ENCODE results near the gene ITGAE.

Gene ITGAE

DNA sequence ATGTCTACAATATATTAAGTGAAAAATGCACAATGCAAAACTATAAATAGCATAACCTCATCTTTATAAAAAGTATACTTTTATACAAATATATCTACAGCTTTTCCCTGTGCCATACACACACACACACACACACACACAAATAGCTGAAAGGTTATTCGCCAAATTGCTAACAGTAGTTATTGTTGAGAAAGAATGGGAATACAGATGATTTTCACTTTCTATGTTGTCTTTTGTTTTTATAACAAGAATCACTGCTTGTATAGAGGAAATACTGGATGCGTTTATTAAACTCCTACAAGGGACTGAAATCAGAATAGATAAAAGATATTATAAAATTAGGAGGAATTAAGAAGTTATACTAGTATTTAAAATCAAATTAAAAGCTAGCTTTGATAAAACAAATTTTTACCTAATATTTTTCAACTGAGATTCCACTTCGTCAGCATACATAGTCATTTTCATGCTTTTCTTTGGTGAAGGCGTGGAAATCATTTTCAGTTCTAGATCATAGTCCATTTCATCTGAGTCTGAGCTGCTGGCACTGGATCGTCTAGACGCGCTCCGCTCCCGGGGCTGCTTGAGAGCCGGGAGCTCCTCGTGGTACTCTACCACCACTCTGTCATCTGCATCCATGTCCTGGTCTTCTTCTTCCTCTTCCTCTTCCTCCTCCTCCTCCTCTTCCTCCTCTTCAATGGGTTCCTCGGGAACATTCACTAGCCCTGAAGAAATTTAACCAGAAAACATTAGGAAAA, 17.0 kb upstream of the ITGAE start:
- no peak for DNase-seq (ENCODE audit: low read depth)

DNA sequence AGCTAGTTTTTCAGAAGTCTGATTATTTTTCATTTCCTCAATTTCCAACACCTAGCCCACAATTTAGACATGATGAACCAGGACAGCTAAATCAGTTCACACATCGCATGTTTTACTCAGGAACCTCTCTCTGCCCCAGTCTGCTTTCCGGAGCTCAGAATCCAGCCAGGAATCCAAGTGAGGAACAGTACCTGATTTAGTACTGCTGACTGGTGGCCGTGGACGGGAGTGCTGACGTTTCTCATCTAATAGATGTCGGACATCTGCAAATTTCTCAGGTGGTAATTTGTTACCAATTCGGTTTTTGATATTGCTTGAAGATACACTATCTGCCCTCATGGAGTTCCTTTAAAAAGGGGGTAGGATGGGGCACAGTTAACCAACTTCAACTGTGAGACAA, 14.9 kb upstream of the ITGAE start:
- no peak for DNase-seq (ENCODE audit: low read depth)

DNA sequence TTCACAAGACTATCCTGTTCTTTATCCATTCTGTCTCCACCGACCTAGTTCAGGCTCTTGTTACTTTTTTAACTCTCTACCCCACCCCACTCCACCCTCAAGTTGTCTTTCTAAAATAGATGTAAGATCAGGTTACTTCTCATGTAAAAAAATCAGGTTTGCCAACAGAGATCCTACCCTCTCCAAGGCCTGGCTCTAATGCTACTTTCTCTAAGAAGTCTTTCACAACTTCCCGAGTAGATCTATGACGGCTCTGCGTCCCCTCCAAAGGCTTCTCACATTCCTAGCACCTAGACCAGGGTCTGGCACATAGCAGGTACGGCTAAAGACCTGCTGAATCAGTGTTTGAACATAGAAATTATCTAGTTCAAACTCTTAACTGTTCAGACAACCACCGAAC, 14.1 kb upstream of the ITGAE start:
- no peak for DNase-seq (ENCODE audit: low read depth)

DNA sequence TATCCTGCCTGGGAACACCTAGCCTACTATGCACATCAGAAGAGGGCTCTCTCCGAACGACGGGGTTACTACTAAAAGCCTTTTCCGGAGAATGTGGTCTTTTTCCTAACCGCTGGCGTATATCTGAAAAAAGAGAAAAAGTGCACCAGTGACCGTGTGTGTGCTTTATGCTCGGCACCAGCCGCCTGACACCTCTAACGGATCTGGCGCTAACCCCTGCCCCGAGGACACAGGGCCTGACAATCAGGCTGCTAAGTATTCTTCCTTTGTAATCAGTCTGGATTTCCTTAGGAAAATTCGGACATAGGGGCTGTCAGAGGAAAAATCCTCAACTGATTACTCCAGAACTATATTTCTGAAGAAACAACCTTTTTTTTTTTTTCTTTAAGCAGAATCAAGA, 13.4 kb upstream of the ITGAE start:
- no peak for DNase-seq (ENCODE audit: low read depth)

DNA sequence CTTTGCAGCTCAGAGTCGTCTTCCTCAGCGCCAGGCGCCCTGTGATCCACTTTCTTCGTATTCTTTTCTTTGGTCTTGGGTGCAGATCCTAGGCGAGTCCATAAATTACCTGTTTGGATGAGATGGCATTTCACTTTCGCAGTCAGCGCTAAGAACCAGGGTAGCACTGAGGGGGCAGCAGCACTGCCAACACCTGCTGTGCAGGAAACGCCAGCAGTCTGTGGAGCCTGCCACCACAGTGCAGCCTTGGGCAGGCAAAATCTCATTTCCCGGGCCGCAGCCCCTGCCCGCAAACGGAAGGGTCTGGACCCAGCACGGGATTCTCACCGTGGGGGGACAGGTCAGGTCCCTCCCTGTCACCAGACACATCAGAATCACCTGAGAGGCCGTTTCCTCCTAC, 12.2 kb upstream of the ITGAE start:
- no peak for DNase-seq (ENCODE audit: low read depth)

DNA sequence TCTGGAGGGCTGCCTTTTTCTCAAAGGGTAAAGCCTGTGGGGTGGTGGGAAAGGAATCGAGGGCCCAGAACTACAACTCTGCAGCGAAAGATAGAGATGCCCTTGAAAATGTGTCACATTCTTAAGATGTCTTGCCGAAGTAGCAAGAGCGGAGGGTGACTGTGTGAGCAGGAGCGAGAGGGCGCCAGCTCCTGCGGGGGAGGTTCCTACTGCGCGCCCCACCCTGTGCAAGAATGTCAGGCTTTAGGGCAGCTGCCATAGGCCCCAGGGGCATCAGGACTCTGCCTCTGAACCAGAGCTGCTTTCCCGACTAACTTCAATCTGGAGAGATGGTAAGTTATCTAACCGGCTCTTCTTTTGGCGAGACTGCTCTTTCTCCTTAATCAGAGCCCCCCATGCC, 11.8 kb upstream of the ITGAE start:
- no peak for DNase-seq (ENCODE audit: low read depth)

DNA sequence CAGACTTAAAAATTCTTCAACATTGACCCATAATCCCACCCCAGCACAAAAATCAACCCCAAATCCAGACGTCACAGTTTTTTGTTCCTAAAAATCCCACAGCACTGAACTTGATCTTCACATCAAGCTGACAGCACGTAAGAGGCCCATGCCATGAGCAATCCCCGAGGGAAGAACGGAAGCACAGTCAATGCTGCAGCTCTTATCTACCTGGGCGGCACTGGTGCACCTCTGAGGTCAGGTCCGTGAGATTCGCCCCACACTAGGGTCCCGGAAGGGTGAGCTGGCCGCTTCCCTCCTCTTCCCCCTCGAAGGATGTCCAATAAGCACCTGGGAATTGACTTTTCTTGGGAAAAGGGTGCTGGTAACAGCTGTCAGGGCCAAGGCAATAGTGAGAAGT, 11.3 kb upstream of the ITGAE start:
- DNase-seq (ENCODE audit: low read depth), result no peak

DNA sequence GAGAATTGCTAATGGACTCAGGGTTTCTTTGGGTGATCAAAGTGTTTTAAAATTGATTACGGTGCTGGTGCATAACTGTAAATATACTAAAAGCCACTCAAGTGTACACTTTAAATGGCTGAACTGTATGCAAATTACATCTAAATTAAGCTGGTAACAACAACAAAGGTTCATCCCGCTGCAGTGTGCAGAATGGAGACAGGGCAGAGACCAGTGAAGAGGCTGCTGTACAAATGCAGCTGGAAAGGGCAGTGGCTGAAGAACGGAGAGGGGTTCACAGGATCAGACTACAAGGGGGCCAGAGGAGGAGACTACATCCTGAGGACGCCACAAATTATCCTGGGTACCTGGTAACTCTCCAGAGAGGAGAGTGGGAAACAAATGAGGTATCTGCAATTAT, 9.0 kb upstream of the ITGAE start:
- DNase-seq (ENCODE audit: low read depth), result no peak

DNA sequence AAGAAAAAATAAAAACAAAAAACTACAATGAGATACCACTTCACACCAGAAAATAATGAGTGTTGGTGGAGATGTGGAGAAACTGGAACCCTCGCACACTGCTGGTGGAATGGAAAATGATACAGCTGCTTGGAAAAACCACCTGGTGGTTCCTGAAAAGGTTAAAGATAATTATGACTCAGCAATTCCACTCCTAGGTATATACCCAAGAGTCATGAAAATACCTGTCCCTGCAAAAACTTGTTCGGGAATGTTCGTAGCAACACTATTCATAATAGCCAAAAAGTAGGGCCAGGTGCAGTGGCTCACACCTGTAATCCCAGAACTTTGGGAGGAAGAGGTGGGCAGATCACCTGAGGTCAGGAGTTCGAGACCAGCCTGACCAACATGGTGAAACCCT, 8.1 kb upstream of the ITGAE start:
- DNase-seq (ENCODE audit: low read depth), result no peak

DNA sequence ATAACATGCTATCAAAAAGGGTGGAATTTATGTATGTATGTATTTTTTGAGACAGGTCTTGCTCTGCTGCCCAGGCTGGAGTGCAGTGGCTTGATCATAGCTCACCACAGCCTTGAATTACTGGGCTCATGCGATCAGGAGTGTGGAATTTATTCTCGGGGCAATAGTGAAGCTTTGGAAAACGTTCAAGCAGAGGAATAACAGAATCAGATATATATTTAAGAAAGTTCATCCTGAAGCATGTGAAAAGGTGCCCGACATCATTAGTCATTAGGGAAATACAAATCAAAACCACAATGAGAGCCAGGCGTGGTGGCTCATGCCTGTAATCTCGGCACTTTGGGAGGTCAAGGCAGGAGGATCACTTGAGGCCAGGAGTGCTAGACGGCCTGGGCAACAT, 7.7 kb upstream of the ITGAE start:
- DNase-seq (ENCODE audit: low read depth), result no peak

DNA sequence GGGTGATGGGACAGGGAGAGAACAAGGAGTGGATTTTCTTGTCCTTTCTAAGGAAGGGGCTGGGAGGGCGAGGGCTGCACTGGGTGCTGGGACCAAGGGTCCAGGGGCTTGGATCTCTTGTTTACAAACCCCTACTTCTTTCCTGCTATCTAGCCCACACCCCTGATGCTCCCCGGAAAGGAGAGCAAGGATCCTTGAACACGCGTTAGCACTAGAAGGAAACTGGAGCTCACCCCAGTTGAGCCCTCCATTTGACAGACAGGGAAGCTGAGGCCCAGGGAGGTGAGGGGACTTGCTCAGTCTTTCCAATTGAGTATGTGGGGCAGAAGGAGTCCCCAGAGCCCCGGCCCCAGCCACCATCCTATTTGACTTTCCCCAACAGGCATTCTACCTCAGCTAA, 4.6 kb upstream of the ITGAE start:
- no peak for DNase-seq (ENCODE audit: low read depth)

DNA sequence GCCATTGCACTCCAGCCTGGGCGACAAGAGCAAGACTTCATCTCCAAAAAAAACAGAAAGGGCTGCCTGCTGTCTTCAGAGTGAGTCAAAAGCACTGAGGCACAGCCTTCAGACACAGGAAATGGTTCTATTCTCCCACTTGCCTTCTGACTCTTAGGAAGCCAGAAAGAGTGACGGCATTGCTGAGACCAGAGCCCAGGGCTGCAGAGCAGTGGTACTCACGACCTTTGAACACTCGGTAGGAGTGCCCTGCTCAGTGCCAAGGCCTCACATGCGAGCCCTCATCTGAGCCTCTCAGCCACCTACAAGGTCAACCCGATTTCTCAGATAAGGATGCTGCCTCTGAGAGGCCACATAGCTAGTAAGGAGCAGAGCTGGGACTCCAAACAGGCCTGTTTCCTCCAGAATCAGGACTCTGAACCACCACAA, 3.5 kb upstream of the ITGAE start:
- no peak for DNase-seq (ENCODE audit: low read depth)

DNA sequence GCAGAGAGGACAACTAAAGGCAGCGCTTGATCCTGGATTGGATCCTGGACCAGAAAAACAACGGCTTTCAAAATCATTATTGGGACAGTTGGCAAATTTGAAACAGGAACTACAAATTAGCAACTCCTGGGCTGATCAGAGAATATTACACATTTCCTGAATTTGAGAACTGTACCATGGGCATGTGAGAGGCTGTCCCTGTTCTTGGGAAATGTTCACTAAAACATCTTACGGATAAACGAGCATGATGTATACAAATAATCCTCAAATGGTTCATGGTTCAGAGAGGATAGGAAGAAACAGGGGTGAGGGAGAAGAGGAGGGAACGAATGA, 2.3 kb upstream of the ITGAE start:
- DNase-seq (ENCODE audit: low read depth), result no peak

DNA sequence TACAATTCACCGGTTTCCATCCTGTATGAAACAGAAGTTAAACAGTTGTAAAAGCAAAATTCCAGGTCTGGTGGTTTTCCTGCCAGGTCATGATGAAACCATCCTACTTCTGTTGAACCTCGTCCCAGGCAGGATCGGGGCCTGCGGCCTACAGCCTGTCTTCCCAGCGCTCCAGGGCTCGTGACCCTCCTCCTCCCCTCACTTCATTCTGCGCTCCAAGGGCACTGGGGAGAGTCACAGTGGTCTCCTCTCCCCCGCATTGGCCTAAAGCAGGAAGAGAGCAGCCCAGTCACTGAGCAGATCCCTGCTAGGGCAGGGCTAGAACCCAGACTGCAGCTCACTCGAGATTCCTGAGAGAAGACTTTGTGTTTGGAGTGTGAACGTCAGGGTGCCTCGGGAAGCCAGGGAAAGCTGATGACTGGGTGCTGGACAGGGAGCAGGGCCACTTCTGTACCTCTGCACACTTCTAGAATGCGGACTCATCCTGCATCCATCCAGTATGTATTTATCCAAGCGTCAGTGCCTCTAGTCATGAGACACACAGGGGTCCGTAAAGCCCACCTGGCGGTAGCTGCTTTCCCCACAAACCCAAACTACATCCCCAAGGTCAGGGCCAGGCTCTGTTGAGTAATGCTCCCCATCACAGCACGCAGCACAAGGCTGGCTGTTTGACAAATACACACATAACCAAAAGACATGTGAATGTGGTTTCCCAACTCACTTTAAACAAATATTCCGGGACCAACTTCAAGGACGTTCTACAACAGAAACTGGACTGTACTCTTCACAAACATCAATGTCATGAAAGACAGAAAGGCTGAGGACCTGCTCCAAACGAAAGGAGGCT, 1.7 kb upstream of the ITGAE start:
- DNase-seq (ENCODE audit: low read depth), result no peak

DNA sequence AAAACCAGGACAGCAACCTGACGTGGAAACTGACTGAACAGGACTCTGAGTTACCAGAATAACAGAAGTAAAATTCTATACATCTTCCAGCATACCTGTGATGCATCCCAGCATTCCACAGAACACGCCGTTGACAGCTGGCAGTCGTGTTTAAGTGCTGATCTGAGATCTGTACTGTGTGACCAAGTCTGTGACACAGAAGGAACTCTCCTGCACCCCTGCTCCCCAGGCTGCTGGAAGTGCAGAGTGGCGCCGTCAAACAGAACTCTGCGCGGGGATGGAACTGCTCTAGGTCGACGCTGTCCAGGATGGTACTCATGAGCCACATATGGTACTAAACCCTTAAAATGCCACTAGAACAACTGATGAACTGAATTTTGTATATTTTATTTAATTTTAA, 804 bp upstream of the ITGAE start:
- DNase-seq (ENCODE audit: low read depth), result no peak

DNA sequence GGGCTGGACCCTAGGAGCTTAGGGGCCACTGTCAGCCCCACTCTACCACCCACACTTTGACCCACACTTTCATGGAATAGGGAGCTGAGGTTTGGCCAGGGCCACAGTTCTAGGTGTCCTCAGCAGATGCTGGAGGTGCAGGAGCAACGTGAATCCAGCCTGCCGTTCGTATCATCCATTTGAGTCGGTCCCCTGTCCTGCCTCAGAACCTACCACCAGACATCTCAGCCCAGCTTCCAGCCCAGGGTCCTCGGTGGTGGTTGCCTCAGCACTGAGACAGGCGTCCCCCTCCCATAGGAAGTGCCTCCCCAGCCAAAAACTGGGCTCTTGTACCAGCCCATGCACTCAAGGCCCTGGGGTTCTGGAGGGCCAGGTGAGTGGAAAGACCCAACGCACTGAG, 359 bp upstream of the ITGAE start:
- DNase-seq (ENCODE audit: low read depth), result no peak

DNA sequence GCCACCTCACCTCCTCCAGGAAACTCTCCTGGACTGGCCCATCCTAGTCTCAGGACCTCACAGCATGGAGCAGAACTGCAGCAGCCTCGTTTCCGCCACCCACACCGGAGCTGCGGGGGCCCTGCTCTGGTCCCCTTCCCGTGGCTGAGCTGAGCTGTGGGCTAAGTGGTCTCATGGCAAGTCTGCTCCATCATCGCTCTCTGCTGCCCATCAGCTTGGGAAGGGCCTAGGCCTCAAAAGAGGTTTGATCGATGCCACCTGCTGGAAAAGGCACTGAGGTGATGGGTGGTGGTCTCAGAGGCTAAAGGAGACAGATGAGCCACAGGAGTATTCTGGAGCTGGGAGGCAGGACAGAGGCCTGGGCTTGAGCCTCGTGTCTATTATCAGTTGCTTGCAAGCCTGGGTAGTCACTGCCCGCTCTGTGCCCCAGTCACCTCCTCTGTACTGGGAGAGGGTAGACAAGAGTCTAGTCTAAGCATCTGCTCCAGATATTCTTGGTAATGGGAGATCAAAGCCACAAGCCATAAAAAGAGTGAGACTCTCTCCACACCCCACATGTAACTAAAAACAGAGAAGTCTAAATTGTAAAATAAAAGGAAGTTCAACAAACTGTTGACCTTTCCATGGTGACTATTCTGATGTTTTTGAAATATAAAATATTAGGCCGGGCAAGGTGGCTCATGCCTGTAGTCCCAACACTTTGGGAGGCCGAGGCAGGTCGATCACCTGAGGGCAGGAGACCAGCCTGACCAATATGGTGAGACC, 1.6 kb downstream of the ITGAE start:
- no peak for DNase-seq (ENCODE audit: low read depth)

DNA sequence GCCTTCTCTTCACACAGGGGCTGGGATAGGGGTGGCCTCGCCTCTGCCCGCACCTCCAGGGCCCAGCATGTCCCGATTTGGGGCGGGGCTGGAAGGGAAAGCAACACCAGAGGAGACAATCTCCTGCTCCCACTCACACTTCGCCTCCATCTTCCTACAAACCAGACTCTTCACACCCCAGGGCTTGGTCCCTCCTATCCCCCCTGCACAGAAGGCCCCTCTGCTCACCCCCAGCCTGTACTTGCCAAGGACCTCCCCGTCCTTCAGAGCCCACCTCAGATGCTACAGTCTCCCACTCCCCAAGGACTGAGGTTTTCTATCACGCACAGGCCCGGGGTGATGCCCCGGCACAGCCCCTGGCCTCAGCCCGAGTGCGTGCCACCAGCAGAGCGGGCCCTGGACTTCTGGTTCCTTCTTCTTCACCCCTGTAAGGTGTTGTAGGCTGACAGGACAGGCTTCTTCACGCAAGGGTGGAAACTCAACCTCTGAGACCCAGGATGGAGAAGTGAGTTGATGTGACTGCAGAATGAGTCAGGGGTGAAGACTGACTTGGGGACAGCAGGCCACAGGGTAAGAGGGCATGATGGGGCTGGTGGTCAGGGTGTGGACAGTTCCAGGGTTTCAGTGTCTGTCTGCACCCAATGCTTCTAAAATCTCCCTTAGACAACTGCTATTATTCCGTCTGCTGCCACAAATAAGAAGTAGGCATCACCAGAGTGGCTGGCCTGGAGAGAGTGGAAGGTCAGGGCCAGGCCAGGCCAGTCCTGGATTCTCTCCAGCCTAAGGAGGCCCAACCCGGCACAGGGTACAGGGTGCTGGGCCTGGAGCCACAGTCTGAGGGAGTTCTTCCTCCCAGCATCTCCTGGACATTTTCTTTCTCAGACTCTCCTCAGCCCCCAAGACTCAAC, 2.5 kb downstream of the ITGAE start:
- no peak for DNase-seq (ENCODE audit: low read depth)

DNA sequence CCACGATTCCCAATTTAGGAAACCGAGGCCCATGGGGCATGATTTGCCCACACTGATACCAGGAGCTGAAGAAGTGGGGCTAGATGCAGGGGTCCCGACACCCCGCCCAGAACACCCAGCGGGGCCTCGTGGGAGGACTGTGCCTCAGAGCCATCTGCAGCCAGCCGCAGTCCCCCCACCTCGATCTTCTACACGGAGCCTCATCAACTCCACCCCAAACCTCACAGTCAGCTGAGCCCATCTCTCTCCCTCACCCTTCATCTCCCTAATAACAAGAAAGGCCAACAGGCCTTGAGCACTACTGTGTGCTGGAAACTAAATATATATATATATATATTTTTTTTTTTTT, 4.2 kb downstream of the ITGAE start:
- peak; percentile 16 for DNase-seq (ENCODE audit: low read depth)

DNA sequence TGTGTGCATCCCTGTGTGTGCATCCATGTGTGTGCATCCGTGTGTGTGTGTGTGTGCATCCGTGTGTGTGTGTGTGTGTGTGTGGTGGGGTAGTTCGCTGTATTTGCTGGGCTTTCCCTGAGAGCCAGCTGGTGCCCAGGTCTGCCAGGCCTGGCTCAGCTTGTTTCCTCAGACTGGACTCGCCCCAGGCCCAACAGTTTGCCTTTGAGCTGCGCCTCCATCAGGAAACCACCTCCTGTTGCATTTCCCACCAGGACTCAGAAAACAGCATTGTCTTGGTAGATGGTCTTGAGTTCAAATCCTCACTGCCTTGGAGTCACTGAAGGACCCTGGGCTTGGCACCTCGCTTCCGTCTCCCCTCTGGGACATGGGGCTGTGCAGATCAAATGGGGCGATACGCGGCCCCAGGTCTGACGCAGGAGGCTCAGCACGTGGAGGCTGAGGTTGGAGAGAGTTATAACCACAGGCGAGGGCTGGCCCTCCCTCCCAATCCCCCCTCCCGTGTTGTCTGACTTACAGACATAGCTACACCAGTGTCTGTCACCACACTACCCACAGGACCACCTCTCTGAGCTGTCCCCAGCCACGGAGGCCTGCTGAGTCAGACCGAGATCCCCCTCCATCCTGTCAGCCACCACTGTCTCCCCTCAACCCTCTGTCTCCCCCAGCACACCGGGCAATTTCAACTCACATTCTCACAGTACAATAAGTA, 4.7 kb downstream of the ITGAE start:
- peak; percentile 71 for DNase-seq (ENCODE audit: low read depth)

DNA sequence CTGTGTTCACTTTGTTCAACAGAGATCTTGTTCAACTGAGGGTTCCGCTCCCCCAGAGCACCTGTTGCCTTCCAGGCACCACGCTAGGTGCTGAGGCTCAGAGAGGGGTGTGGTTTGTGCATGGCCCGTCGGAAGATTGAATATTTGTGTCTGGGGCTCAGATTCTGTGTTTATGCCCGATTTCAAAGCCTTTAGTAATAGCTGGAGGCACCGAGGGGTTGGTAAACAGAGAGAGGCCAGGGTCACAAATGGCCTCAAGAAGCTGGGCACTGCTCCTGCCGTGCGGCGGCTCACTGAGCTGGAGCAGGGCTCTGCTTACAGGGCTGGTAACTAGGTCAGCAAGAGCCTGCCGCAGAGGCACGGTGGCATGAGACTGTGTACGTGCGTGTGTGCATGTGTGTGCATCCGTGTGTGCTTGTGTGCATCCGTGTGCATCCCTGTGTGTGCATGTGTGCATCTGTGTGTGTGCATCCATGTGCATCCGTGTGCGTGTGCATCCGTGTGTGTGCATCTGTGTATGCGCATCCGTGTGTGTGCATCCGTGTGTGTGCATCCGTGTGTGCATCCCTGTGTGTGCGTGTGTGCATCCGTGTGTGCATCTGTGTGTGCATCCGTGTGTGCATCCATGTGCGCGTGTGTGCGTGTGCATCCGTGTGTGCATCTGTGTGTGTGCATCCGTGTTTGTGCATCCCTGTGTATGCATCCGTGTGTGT, 5.4 kb downstream of the ITGAE start:
- no peak for DNase-seq (ENCODE audit: low read depth)
